Keratinocyte (primary cell): ENCODE results near the gene CCDC149. TPM values are rescaled to one million over a fixed set of nuclear protein-coding genes. Genes with fewer than 3 reads are reported as not detected.

Experiments
- DNase-seq: peaks from one replicate; pipeline ENCODE4 v3.0.0-alpha.2; 2011; ENCODE audit warnings: low read depth, missing footprints, low spot score
- FAIRE-seq: peaks from 2 replicates; lab custom pipeline; 2011; peaks lifted over from hg19 to GRCh38; lab: Jason Lieb, UNC
- H2AFZ ChIP-seq: 2 replicates; pipeline ENCODE4 v1.6.0; 2012; ENCODE audit warnings: low read length, control low read depth, inconsistent platforms; ENCODE audit not compliant: control insufficient read depth
- H3K27ac ChIP-seq: 2 replicates; pipeline ENCODE4 v1.5.1; 2011; ENCODE audit warnings: low read length; ENCODE audit not compliant: control insufficient read depth, insufficient read depth
- H3K27me3 ChIP-seq: 3 replicates; pipeline ENCODE4 v1.6.0; 2011; ENCODE audit warnings: low read length; ENCODE audit not compliant: control insufficient read depth, insufficient read depth; ENCODE audit errors: extremely low read depth
- H3K36me3 ChIP-seq, 2 experiments: 2 replicates in 1 of 2; 3 replicates in 1 of 2; pipeline ENCODE4 v1.5.1; 2011; ENCODE audit warnings: low read length in 2 of 2, mild to moderate bottlenecking in 1 of 2; ENCODE audit not compliant: control insufficient read depth in 2 of 2, insufficient read depth in 2 of 2; ENCODE audit errors: extremely low read depth in 1 of 2
- H3K4me1 ChIP-seq: 3 replicates; pipeline ENCODE4 v1.5.1; 2011; ENCODE audit warnings: low read length; ENCODE audit not compliant: control insufficient read depth, insufficient read depth; ENCODE audit errors: extremely low read depth
- H3K4me2 ChIP-seq: 3 replicates; pipeline ENCODE4 v1.6.0; 2011; ENCODE audit warnings: low read depth, low read length; ENCODE audit not compliant: control insufficient read depth, insufficient read depth; ENCODE audit errors: extremely low read depth
- H3K4me3 ChIP-seq, 3 experiments: fragments of 200-600 bp in 1 of 3; sonication (generic) in 1 of 3; 2 replicates in 2 of 3; 3 replicates in 1 of 3; pipeline ENCODE4 v1.5.1; 2011 to 2016; ENCODE audit warnings: low read length in 3 of 3, mild to moderate bottlenecking in 3 of 3, control low read depth in 2 of 3, inconsistent platforms in 1 of 3, low read depth in 1 of 3, mixed read lengths in 1 of 3, mixed run types in 1 of 3, moderate library complexity in 1 of 3; ENCODE audit not compliant: control insufficient read depth in 2 of 3, insufficient read depth in 2 of 3; ENCODE audit errors: extremely low read depth in 1 of 3
- H3K79me2 ChIP-seq: 2 replicates; pipeline ENCODE4 v1.6.0; 2012; ENCODE audit warnings: low read length; ENCODE audit not compliant: control insufficient read depth, insufficient read depth
- H3K9ac ChIP-seq: 3 replicates; pipeline ENCODE4 v1.6.0; 2011; ENCODE audit warnings: low read length; ENCODE audit not compliant: control insufficient read depth, insufficient read depth; ENCODE audit errors: extremely low read depth
- H3K9me1 ChIP-seq: 3 replicates; pipeline ENCODE4 v1.6.0; 2011; ENCODE audit warnings: low read length; ENCODE audit not compliant: control insufficient read depth, insufficient read depth; ENCODE audit errors: extremely low read depth
- H3K9me3 ChIP-seq: 2 replicates; pipeline ENCODE4 v1.5.1; 2012; ENCODE audit warnings: low read depth, low read length; ENCODE audit not compliant: control insufficient read depth
- H4K20me1 ChIP-seq: 3 replicates; pipeline ENCODE4 v1.6.0; 2011; ENCODE audit warnings: low read length; ENCODE audit not compliant: control insufficient read depth, insufficient read depth; ENCODE audit errors: extremely low read depth
- EZH2 ChIP-seq: IDR thresholded peaks from one replicate; pipeline ENCODE4 v1.6.1; 2012; ENCODE audit warnings: inconsistent platforms, mild to moderate bottlenecking, low read length, moderate library complexity
- dilution Hi-C: fragments of 300-500 bp; cut with MboI; formaldehyde crosslinking; loops from one replicate; pipeline ENCODE4 v1.7.0; 2020; ENCODE audit warnings: low sequenced_read_pairs; ENCODE audit not compliant: extremely low pct_ligation_motif_present
- polyA plus RNA-seq, 5 experiments: library from polyadenylated mRNA; depleted of rRNA in 3 of 5; stranded (reverse) in 3 of 5; stranded (forward) in 1 of 5; unstranded in 1 of 5; fragments of >200 nt; gene quantifications; 1 replicate in 1 of 5; 2 replicates in 3 of 5; 3 replicates in 1 of 5; pipeline versions ENCODE4 v1.2.1 to v1.2.3, GENCODE V29; 2011 to 2012; ENCODE audit warnings: missing spikeins in 2 of 5, low read depth in 1 of 5, low replicate concordance in 1 of 5
- TF ChIP-seq, protein P1 (sequence below), 3 experiments: IDR thresholded peaks in 1 of 3; conservative IDR thresholded peaks in 1 of 3; optimal IDR thresholded peaks in 1 of 3; 2 replicates in 2 of 3; 3 replicates in 1 of 3; pipeline versions ENCODE3 to v1.5.1; 2011; ENCODE audit warnings: low read length in 3 of 3, mild to moderate bottlenecking in 3 of 3, moderate library complexity in 2 of 3, control low read depth in 1 of 3, inconsistent platforms in 1 of 3; ENCODE audit not compliant: insufficient read depth in 2 of 3; ENCODE audit errors: extremely low read depth in 1 of 3

The CCDC149 gene
- polyA plus RNA-seq, 1 donor (not counting 4 experiments of a cell fraction or from before 2014, with no cell fraction given), result 2.1 TPM

DNA sequence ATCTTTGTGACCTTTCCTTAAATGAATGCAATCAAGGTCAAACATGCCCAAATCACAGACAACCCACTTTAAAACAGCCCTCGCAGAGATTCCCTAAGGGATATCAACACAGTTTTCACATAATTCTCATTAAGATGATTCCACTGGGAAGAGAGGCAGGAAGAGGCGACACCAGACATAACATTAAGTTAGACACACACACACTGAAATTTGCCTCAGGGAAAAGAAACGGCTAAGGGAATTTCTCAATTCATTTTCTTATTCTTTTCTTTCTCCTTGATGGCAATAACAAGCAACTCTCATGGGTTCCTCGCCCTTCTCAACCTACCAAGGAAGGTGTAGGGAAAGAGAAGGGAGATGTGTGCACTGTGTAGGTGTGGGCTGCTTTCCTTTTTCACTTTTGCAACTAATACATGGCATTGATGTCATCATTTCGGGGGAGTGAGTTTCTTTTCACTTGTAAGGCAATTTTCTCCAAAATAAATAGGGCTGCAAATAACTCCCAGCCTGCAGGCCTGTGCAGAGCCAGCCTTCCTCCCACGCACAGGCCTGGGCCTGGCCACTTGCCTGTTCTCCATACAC, 76.1 kb downstream of the CCDC149 start:
- Histone ChIP-seq H3K79me2 (no peaks in the 10 kb centered on the region), H3K27ac (no peak overlapping the region), H4K20me1 (no peaks in the 10 kb centered on the region), H3K4me3 (no peak overlapping the region), H3K9me1 (no peaks in the 10 kb centered on the region), H2AFZ (no peak overlapping the region), H3K9me3 (no peaks in the 10 kb centered on the region), H3K9ac (no peak overlapping the region), H3K4me2 (no peak overlapping the region), H3K27me3 (no peaks in the 10 kb centered on the region), H3K36me3 (no peaks in the 10 kb centered on the region), H3K4me1 (no peaks in the 10 kb centered on the region)
- dilution Hi-C loops, result no loop called here
- no peak for TF ChIP-seq EZH2
- TF ChIP-seq, protein P1, sequence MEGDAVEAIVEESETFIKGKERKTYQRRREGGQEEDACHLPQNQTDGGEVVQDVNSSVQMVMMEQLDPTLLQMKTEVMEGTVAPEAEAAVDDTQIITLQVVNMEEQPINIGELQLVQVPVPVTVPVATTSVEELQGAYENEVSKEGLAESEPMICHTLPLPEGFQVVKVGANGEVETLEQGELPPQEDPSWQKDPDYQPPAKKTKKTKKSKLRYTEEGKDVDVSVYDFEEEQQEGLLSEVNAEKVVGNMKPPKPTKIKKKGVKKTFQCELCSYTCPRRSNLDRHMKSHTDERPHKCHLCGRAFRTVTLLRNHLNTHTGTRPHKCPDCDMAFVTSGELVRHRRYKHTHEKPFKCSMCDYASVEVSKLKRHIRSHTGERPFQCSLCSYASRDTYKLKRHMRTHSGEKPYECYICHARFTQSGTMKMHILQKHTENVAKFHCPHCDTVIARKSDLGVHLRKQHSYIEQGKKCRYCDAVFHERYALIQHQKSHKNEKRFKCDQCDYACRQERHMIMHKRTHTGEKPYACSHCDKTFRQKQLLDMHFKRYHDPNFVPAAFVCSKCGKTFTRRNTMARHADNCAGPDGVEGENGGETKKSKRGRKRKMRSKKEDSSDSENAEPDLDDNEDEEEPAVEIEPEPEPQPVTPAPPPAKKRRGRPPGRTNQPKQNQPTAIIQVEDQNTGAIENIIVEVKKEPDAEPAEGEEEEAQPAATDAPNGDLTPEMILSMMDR (optimal IDR thresholded peaks at IDR 0.05 in 1 of 3, IDR thresholded peaks at IDR 0.05 in 1 of 3, conservative IDR thresholded peaks at IDR 0.05 in 1 of 3; ENCODE audit: extremely low read depth in 1 of 3, insufficient read depth in 2 of 3, low read length in 3 of 3), result no peak
- FAIRE-seq (no peak), DNase-seq (no peak)

DNA sequence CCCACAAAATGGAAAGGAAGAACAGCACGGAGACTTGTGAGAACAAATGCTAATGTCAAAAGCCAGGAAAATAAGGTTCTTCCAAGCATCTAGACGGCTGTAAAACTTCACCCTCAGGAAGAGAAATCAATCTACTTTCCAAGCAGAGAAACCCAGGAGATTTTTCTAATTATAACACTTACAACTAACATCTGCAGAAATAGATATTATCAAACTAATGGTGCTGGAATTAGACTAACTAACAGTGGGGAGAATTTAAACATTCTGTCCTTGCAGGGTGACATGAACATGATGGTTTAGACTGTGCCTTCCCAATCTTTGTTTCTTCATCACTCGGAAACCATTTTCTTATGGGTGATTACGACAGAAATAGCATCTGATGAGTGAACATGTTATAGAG, 77.1 kb downstream of the CCDC149 start:
- no peak for FAIRE-seq
- TF ChIP-seq, protein P1 (optimal IDR thresholded peaks at IDR 0.05 in 1 of 3, IDR thresholded peaks at IDR 0.05 in 1 of 3, conservative IDR thresholded peaks at IDR 0.05 in 1 of 3; ENCODE audit: extremely low read depth in 1 of 3, insufficient read depth in 2 of 3, low read length in 3 of 3), result no peak
- TF ChIP-seq EZH2, result no peak
- H3K9me1 ChIP-seq, result no peaks in the 10 kb centered on the region

More for the DNA sequence above, 77.1 kb downstream of the CCDC149 start:
- dilution Hi-C loops, result no loop called here
- no peak overlapping the region for H3K4me3 ChIP-seq
- no peak overlapping the region for H2AFZ ChIP-seq
- DNase-seq, result no peak
- H3K9ac ChIP-seq, result no peak overlapping the region
- no peak overlapping the region for H3K27ac ChIP-seq
- no peak overlapping the region for H3K4me2 ChIP-seq
- H4K20me1 ChIP-seq, result no peaks in the 10 kb centered on the region
- H3K36me3 ChIP-seq, result no peaks in the 10 kb centered on the region
- H3K27me3 ChIP-seq, result no peaks in the 10 kb centered on the region
- no peaks in the 10 kb centered on the region for H3K79me2 ChIP-seq
- H3K9me3 ChIP-seq, result no peaks in the 10 kb centered on the region
- H3K4me1 ChIP-seq, result no peaks in the 10 kb centered on the region
